Measurements from ENCODE around the gene PDE4B. TPM values are rescaled to one million over a fixed set of nuclear protein-coding genes. Genes with fewer than 3 reads are reported as not detected.

Gene PDE4B
- 10 to 100 TPM; 14.0 to 17.1 TPM for total RNA-seq
- long read RNA-seq, donor 1, partial matches to known transcripts = 0 of 3 reads
- long read RNA-seq, donor 1, other reads (novel, unspliced or antisense) = 2 of 3 reads
- long read RNA-seq, donor 2, partial matches to known transcripts = 0 of 5 reads
- long read RNA-seq, donor 2, other reads (novel, unspliced or antisense) = 5 of 5 reads

DNA sequence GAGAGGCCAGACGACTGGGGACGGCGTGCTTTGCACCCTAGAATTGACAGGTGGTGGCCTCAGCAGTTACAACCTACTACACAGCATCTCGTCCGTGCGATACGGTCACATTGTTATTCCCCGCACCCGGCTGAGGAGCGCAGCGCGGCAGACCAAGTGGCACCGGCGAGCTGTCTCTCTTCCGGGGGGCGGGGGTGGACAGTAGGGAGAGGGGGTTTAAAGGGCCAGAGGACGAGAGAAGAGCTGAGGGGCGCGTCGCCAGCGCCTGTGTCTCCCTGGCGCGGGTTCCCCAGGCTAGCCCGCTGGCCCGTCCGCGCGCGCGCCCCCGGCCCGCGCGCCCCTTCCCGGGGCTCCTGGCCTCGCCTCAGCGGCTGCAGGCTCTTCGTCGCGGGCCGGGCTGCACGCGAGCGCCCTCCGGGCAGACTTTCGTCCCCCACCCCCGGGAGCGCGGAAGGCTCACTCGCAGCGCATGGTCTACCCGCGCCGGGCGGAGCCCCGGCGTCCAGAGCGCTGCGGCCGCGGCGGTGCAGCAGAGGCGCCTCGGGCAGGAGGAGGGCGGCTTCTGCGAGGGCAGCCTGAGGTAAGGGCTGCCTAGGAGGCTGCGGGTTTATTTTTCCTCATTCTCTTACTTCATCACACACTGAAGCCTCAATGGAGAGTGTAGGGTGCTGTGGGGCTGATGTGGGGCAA is at the start of gene PDE4B:
Gene PDE4B, plus strand, starts transcription at position 227 of the 690 bp plus-strand sequence.
- intact Hi-C loops (cut with DNase I) = loop anchor here in 1 of 2 donors (1.0 kb wide), 1 partner anchor 21 kb away; no protein-coding TSS in a partner anchor

DNA sequence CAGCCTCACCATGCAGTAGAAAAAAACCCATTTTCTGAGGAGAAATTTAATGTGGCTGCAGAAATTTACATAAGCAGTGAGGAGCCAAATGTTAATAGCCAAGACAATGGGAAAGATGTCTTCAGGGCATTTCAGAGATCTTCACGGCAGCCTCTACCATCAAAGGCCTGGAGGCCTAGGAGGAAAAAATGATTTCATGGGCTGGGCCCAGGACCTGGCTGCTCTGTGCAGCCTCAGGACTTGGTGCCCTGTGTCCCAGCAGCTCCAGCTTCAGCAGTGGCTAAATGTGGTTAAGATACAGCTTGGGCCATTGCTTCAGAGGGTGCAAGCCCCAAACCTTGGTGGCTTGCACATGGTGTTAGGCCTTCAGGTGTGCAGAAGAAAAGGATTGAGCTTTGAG is 48.0 kb upstream of the PDE4B start:
- DNase-seq (ENCODE audit: low spot score) = no peak
- intact Hi-C loops (cut with DNase I) = no loop called here

More for the DNA sequence above, at the start of gene PDE4B:
- peak; percentile 80 for DNase-seq (ENCODE audit: low spot score)

DNA sequence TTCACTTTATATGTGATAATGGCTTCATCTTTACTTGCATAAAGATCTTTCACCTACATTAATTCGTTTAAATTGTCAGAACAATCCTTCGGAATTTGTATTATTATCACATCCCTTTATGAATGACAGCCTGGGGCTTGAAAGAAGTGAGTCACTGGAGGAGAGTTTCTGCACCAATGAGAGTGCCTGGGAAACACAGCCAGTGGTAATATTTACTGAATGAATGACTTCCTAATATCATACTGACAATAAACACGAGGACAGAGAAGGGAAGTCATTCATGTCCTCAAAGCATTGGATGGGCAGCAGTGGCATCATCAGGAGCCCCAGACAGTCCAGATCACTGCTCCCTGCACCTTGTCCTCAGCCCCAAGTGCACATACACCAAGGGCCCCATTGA is 40.7 kb upstream of the PDE4B start:
- no peak for DNase-seq (ENCODE audit: low spot score)
- intact Hi-C loops (cut with DNase I) = no loop called here

DNA sequence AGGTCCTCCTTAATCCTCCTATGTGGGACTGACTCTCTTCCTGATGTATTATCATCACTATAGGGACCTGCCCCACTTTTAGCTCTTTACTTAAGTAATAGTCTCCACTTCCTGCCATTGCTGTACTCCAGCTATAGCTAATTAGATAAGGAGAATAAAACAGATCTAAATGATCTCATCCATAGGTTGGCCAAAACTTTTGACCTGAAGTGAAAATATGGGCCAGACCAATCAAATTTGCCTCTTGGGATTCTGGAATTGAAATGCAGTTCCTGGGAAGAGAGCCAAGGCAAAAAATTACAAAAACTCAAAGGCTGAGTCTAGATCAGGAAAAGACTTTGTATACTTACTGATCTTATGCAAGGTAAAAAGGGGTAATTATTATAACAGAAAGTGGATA is 36.1 kb upstream of the PDE4B start:
- DNase-seq (ENCODE audit: low spot score) = no peak
- intact Hi-C loops (cut with DNase I) = no loop called here

DNA sequence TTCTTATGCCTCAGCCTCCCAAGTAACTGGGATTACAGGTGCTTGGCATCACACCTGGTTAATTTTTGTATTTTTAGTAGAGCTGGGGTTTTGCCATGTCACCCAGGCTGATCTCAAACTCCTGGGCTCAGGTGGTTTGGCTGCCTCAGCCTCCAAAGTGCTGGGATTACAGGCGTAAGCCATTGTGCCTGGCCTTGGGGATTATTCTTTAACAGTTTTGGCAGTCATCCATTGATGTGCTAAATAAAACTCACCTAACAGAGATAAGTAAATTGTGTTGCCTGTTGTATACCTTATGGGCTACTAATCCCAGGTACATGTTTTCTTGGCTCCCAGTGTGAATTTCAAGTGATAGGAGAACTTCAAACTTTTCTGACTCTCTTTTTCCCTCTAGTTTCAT is 35.2 kb upstream of the PDE4B start:
- intact Hi-C loops (cut with DNase I) = no loop called here
- DNase-seq (ENCODE audit: low spot score) = no peak

DNA sequence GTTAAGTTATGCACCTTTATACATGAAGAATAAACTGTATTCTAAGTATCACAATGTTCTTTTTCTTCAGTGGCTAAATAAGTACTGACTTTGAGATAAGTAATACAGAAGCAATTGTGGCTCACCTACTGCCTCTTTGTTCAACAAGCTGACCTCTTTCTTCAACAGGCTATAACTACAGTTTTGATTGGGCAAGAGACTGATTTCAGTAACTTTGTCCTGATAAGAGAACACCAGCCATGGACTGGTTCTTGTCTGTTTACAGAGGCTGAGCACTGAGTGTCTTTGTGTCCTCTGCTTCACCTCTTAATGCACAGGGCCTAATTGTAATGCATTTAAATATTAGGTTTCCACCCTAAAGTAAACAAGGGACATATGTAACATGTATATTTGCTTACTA is 34.6 kb upstream of the PDE4B start:
- intact Hi-C loops (cut with DNase I) = no loop called here
- no peak for DNase-seq (ENCODE audit: low spot score)

DNA sequence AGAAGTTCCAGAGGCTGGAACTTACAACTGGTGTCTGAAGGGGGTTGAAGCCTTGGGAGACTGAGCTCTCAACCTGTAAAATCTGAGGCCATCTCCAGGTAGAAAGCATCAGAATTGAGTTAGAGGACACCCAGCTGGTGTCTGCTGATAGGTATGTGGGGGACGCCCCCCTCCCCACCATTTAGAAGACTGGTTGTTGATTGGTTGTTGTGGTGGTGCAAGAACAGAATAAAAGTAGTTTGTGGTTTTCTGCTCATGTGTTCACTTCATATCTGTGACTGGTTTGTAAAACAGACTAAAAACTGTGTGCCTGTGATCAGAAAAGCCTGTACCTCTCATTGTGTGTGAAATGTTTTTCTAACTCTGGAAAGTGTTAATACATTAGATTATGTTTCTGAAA is 33.2 kb upstream of the PDE4B start:
- DNase-seq (ENCODE audit: low spot score) = no peak
- intact Hi-C loops (cut with DNase I) = no loop called here

DNA sequence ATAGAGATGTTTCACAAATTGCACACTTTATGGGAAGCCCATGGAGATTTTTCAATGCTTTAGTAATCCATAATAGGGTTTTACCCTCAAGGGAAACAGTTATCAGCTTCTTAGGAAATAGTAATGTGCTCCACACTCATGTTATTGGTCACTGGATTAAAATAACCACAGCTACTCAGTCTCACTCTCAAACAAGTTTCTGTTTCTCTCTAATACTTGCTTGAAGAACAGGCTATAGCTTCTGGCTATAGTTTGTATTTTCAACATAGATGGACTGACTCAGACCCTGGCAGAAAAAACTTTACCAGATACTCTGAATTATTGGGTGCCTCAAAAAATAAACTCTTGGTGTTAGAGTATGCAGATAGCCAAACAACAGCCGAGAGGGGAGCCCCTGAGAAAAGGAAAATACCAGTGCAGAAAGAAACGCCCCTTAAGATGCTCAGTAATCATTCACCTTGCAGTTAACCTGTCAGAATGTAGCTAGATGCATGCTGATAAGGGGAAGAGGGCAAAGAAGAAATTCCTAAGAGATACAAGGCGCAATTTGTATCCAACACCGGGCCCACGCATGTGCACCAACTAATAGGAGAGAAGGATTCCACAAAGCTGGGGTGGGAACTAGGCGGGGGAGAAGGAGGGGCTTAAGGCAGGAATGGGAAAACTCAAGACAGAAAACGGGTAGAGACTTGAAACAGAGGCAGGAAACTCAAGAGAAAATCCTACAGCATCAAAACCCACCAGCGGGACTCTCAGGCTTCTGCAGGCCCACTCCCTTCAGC is 30.4 kb upstream of the PDE4B start:
- DNase-seq (ENCODE audit: low spot score) = no peak
- intact Hi-C loops (cut with DNase I) = no loop called here

DNA sequence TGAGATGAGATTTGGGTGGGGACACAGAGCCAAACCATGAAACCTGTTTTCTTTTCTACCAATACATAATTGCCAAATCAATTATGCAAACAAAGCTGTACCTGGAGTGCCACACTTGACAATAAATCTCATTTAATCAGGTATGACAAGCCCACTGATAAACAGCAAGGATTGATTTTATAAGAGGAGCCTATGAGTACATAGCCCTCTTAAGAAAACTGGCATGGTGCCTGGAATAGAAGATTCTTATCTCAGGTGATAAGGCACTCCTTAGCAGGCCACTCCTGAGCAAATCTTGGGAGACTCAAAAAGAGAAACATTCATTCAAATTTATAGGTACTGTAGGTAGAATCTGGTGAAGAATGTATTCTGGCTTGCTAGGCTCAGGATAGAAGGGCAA is 28.6 kb upstream of the PDE4B start:
- intact Hi-C loops (cut with DNase I) = no loop called here
- no peak for DNase-seq (ENCODE audit: low spot score)

DNA sequence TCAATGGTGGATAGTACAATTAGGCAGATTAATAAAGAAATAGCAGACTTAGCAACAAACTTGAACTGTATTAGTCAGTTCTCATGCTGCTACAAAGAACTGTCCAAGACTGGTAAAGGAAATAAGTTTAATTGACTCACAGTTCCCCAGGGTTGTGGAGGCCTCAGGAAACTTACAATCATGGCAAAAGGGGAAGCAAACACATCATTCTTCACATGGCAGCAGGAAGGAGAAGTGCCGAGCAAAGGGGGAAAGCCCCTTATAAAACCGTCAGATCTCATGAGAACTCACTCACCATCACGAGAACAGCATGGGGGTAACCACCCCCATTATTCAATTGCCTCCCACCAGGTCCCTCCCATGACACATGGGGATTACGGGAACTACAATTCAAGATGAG is 27.1 kb upstream of the PDE4B start:
- DNase-seq (ENCODE audit: low spot score) = no peak
- intact Hi-C loops (cut with DNase I) = no loop called here

DNA sequence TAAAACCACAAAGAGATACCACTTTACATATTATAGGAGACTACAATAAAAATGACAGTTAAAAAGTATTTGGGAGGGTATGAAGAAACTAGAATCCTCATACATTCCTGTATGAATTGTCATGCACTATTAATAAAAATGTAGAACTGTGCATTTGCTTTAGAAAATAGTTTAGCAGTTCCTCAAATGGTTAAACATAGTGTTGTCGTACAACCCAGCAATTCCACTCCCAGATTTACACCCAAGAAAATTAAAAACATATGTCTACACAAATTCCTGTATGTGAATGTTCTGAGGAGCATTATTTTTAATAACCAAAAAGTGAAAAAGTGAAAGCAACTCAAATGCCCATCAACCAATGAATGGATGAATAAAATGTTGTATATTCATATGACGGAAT is 23.1 kb upstream of the PDE4B start:
- no peak for DNase-seq (ENCODE audit: low spot score)
- intact Hi-C loops (cut with DNase I) = no loop called here

DNA sequence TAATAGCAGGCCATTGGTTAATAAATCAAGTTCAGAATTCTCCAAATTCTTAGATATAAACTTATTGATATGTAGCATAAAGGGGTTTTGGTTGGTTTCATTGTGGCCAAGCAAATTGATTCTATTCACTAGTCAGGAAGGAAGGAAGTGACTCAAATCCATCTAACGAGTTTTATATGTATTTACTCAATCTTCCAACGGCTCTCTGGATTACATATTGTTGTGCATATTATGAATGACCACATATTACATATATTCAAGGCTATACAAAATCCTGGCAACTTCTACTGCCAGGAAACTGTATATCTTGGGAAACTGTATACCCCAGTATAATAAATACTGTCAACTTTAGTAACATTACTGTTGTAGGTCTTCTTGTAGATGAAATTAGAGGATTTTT is 20.1 kb upstream of the PDE4B start:
- DNase-seq (ENCODE audit: low spot score) = no peak
- intact Hi-C loops (cut with DNase I) = no loop called here

DNA sequence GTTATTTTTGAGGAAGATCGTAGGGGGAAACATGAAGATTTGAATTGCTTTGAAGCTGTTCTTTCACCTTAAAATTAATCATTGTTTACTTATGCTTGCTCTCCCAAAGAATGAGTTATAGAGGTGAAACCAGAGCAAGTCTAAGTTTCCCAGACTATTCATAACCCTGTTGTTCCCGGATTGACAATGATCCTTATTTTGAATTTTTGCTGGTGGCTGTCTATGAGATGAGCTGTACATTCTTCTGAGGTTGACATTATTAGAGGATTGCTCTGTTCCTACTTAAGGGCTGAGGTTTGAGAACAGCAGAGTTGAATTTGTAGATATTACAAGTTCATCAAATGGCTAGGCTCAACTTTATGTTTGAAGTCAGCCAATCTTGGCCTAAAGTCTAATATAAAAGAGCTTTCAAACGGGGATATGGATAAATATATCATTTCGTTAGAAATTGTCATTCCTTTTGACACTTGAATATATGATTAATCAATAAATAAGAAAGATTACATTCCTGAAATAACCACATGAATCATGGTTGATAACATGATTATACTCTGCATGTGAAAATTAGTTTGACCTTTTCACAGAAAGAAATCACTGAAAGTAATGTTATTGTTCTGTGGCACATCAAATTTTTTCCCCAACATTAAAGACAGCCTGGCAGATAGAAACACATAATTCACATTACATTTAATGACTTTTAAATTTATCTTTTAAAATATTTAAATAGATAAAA is 19.1 kb upstream of the PDE4B start:
- no peak for DNase-seq (ENCODE audit: low spot score)
- intact Hi-C loops (cut with DNase I) = no loop called here

DNA sequence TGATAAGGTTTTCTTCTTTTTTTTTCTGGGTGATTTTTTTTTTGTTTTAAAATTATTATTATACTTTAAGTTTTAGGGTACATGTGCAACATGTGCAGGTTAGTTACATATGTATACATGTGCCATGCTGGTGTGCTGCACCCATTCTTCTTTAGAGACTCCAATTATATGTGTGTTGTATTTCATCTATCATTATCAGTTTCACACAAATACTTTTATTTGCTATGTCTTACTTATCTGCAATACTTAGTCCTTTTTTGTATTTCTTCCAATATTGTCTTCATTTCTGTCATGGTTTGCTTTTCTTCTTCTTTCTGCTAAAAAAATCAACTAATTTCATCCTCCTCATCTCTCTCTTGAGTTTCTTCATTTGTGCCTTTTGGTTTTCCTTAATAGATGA is 3.9 kb upstream of the PDE4B start:
- no peak for DNase-seq (ENCODE audit: low spot score)
- intact Hi-C loops (cut with DNase I) = no loop called here

DNA sequence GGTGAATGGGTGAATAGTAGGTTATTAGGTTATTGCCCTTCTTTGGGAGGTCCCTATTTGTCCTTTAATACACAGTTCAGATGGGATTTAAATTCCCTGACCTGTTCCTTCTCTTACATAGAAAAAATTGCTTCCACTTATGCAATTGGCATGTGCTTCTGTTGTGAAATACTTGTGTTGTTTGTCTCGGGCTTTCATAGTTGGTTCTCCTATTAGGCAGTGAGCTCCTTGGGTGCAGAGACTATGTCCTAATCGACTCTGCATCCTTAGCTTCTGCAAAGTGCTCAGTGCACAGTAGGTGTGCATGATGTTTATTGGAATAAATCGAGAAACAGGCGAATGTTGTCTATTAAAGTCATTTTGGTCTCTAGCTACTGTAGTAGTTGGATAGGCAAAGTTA is 1.3 kb upstream of the PDE4B start:
- no peak for DNase-seq (ENCODE audit: low spot score)
- intact Hi-C loops (cut with DNase I) = no loop called here

DNA sequence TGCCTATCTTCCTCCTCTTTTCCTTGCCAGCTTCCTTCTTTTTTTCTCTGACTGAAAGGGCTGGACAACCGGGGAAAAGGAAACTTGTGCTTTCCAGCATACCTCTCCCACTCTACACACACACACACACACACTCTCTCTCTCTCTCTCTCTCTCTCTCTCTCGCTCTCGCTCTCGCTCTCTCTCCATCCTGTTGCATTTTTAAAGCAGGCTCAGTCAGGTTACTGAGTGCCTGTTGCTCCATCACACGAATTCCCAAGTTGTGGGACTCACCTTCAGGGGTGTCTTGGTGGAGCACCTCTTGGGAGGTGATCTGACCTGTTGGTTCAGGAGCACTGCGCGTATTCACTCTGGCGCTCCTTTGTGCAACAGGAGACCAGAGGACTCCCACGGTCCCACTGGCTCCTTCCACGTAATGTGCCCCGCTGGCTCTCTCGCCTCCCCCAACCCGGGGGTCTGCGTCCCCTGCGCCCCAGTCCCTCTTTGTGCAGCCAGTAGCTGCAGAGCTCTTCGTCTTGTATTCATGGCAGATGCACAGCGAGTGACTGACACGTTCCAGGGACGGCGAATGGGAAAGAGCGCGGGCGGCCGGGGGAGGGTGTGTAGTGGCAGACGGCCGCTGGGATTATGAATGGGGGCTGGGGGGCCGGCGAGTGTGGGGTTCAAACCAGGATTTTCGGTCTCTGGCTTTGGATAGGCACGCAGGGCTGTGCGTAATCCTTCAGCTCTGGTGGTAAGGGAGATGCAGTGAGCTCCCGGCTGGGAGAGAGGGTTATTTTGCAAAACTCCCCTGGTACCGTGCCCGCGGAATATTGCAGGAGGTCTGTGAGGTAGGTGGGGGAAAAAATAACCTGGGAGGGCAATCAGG is 660 bp upstream of the PDE4B start:
- no peak for DNase-seq (ENCODE audit: low spot score)
- intact Hi-C loops (cut with DNase I) = loop anchor here in 1 of 2 donors (1.0 kb wide), 1 partner anchor 22 kb away; no protein-coding TSS in a partner anchor

DNA sequence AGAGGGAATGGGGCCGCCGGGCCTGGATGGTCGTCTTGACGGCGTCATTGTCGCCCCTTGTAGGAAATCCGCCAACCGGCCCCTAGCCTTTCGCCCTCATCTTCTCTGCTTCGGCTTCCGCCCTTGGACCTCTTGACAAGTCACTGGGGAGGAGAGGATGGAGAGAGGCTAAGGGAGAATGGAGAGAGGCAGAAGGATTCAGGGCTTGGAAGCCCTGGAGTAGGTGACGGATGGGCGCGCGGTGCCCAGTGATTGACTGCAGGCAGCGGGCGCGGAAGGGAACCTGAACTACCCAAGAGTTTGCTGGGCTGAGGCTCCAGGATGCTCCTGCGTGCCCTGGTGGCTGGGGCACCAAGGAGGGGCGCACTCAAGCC is 651 bp downstream of the PDE4B start:
- DNase-seq (ENCODE audit: low spot score) = no peak

DNA sequence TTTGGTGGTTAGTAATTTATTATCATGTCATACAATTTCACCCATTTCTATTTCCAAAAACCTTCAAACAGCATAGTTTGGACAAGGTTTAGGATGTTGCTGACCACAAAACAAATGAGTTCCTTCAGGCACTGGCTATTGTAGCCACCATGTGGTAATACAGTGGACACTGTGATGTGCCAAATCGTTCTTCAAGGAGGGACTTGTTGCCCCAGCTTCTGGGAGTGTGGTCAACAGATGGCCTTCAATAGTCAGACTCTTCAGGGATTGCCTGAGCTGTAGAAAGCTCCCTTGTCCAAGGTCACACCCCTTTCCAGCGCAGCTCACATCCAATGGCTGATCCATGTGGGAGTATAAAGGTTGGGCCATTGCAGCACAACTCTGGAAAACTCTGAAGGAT is 2.6 kb downstream of the PDE4B start:
- intact Hi-C loops (cut with DNase I) = no loop called here
- DNase-seq (ENCODE audit: low spot score) = no peak

More for the DNA sequence above, 651 bp downstream of the PDE4B start:
- intact Hi-C loops (cut with DNase I) = no loop called here

DNA sequence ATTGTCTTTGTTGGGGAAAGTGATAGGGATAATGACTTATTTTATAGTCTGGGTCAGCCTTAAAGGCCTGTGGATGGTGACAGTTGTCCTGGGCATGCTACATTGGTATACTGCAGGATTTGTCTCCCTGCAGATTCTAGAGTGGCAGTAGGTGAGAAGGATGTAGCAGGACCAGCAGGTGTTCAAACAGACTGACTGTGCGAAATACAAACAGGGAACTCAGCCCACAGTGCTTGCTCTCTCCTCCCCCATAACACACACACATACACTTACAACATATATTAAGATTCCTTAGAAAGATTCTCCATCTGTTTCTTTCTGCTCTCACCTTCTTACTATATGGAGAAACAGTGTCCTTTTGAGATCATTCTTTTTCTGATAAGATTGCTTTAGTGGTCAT is 6.9 kb downstream of the PDE4B start:
- no peak for DNase-seq (ENCODE audit: low spot score)
- intact Hi-C loops (cut with DNase I) = no loop called here
